ENCODE measurements around the gene CLNK. TPM values are rescaled to one million over a fixed set of nuclear protein-coding genes. Genes with fewer than 3 reads are reported as not detected.

Gene CLNK
- total RNA-seq, 1 donor from 2014 or later, result not detected

GRCh38 chr4:10532155-10532554, 152.4 kb downstream of the CLNK start:
- DNase-seq (ENCODE audit: extremely low spot score, unreplicated experiment), result no peak
- Mint-ChIP-seq H3K36me3 (no peaks in the 10 kb centered on the region), H3K9me3 (no peaks in the 10 kb centered on the region), H3K27ac (no peak overlapping the region), H3K4me3 (no peak overlapping the region), H3K4me1 (ENCODE audit: unreplicated experiment) (no peaks in the 10 kb centered on the region), H3K27me3 (peaks cover 12% of the 10 kb centered on the region)
- TF ChIP-seq CTCF (conservative IDR thresholded peaks at IDR 0.05), result no peak

- H3K4me3 Mint-ChIP-seq, result no peak overlapping the region
- no peak for DNase-seq (ENCODE audit: extremely low spot score, unreplicated experiment)
- no peak for TF ChIP-seq CTCF (conservative IDR thresholded peaks at IDR 0.05)
- H3K36me3 Mint-ChIP-seq, result no peaks in the 10 kb centered on the region
- peaks cover 12% of the 10 kb centered on the region for H3K27me3 Mint-ChIP-seq
- H3K9me3 Mint-ChIP-seq, result no peaks in the 10 kb centered on the region
- H3K4me1 Mint-ChIP-seq (ENCODE audit: unreplicated experiment), result no peaks in the 10 kb centered on the region
- H3K27ac Mint-ChIP-seq, result no peak overlapping the region
Measured at GRCh38 chr4:10530137-10530786, 154.3 kb downstream of the CLNK start.

- Mint-ChIP-seq H3K36me3 (no peaks in the 10 kb centered on the region), H3K4me3 (no peak overlapping the region), H3K9me3 (no peaks in the 10 kb centered on the region), H3K4me1 (ENCODE audit: unreplicated experiment) (no peaks in the 10 kb centered on the region), H3K27ac (no peak overlapping the region), H3K27me3 (peaks cover 10% of the 10 kb centered on the region)
- no peak for DNase-seq (ENCODE audit: extremely low spot score, unreplicated experiment)
- no peak for TF ChIP-seq CTCF (conservative IDR thresholded peaks at IDR 0.05)
Measured at GRCh38 chr4:10529291-10530136, 155.1 kb downstream of the CLNK start.

GRCh38 chr4:10527438-10527837, 157.1 kb downstream of the CLNK start:
- TF ChIP-seq CTCF (conservative IDR thresholded peaks at IDR 0.05), result no peak
- DNase-seq (ENCODE audit: extremely low spot score, unreplicated experiment), result no peak
- H3K36me3 Mint-ChIP-seq, result no peaks in the 10 kb centered on the region
- H3K4me3 Mint-ChIP-seq, result no peak overlapping the region
- H3K27ac Mint-ChIP-seq, result no peak overlapping the region
- H3K9me3 Mint-ChIP-seq, result no peaks in the 10 kb centered on the region
- H3K27me3 Mint-ChIP-seq, result peaks cover 4% of the 10 kb centered on the region
- H3K4me1 Mint-ChIP-seq (ENCODE audit: unreplicated experiment), result no peaks in the 10 kb centered on the region

DNA sequence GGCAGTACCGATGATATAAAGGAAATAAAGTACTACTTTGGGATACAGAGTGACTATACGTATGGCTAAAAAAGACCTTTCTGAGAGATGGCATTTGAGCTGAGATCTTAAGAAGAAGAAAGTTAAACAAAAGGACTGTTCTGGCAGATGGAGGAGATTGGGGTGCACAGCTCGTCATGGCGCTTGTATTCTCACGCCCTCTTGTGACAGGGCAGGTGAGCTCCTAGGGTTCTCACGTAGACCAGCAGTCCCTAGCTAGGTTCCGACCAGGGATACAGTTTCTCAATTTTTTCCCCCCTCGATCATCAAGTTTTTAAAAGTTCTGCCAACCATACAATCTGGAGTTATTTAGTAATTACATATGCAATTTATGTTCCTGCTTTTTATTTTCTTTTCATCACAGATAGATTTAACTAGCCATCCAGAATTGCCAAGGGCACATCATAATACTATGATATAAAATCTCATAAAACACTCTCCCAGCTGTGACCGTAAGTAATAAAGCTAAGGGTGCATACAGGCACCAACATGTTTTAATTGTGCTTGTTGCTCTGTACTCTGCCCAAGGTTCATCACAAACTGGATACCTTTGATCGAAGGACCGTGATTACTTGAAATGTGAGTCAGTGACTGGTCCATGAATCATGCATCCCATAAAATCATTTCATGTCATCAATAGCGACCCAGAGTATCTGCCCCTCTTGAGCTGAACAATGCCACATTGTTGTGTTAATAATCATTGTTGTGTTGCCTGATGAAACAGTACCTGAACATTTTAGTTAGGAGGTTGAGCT, 157.9 kb downstream of the CLNK start:
- no peak for DNase-seq (ENCODE audit: extremely low spot score, unreplicated experiment)
- Mint-ChIP-seq H3K27ac (no peak overlapping the region), H3K9me3 (no peaks in the 10 kb centered on the region), H3K4me3 (no peak overlapping the region), H3K4me1 (ENCODE audit: unreplicated experiment) (no peaks in the 10 kb centered on the region), H3K27me3 (peaks cover 4% of the 10 kb centered on the region), H3K36me3 (no peaks in the 10 kb centered on the region)
- no peak for TF ChIP-seq CTCF (conservative IDR thresholded peaks at IDR 0.05)
